ENCODE results near the gene EZH1.

EZH1 gene

GRCh38 chr17:42677012-42677857, 67.6 kb downstream of the EZH1 start:
- TF ChIP-seq CTCF (IDR thresholded peaks at IDR 0.05; ENCODE audit: insufficient read depth, low read depth, low read length, missing control alignments) = no peak
- DNase-seq (ENCODE audit: low read depth) = peak; percentile 100
- peak overlapping the region; percentile 96 for H3K4me3 ChIP-seq (ENCODE audit: low read depth, low read length)

GRCh38 chr17:42676424-42677011, 68.3 kb downstream of the EZH1 start, which contains the start of gene PLEKHH3:
PLEKHH3 (minus strand) TSS chr17:42676994; CDS start chr17:42676563, 431 bp downstream.
- peak; percentile 43 for DNase-seq (ENCODE audit: low read depth)
- TF ChIP-seq CTCF (IDR thresholded peaks at IDR 0.05; ENCODE audit: insufficient read depth, low read depth, low read length, missing control alignments) = no peak
- peak within 1 kb of the TSS; percentile 96 for H3K4me3 ChIP-seq (ENCODE audit: low read depth, low read length)

- H3K4me3 ChIP-seq (ENCODE audit: low read depth, low read length) = peak overlapping the region; percentile 96
- peak; percentile 32 for DNase-seq (ENCODE audit: low read depth)
- TF ChIP-seq CTCF (IDR thresholded peaks at IDR 0.05; ENCODE audit: insufficient read depth, low read depth, low read length, missing control alignments) = no peak
Observed at GRCh38 chr17:42675965-42676423, 68.8 kb downstream of the EZH1 start.

GRCh38 chr17:42675348-42675964, 69.4 kb downstream of the EZH1 start:
- DNase-seq (ENCODE audit: low read depth) = peak; percentile 31
- peak overlapping the region; percentile 96 for H3K4me3 ChIP-seq (ENCODE audit: low read depth, low read length)
- TF ChIP-seq CTCF (IDR thresholded peaks at IDR 0.05; ENCODE audit: insufficient read depth, low read depth, low read length, missing control alignments) = no peak

- peak overlapping the region; percentile 96 for H3K4me3 ChIP-seq (ENCODE audit: low read depth, low read length)
- DNase-seq (ENCODE audit: low read depth) = peak; percentile 47
- TF ChIP-seq CTCF (IDR thresholded peaks at IDR 0.05; ENCODE audit: insufficient read depth, low read depth, low read length, missing control alignments) = no peak
Observed at GRCh38 chr17:42674755-42675347, 70.0 kb downstream of the EZH1 start.

GRCh38 chr17:42673885-42674754, 70.7 kb downstream of the EZH1 start:
- TF ChIP-seq CTCF (IDR thresholded peaks at IDR 0.05; ENCODE audit: insufficient read depth, low read depth, low read length, missing control alignments) = peak; percentile 77
- DNase-seq (ENCODE audit: low read depth) = peak; percentile 79
- H3K4me3 ChIP-seq (ENCODE audit: low read depth, low read length) = peak overlapping the region; percentile 96
